HG03520 (cell line): ENCODE data around the gene SPATS1.
"Not testable (repeated sequence)": the region's sequence is repeated elsewhere in the genome, so short reads cannot be mapped to it uniquely, and the experiment has no call there.

ENCODE experiments used
- ATAC-seq: cut with Tn5 transposase; IDR thresholded peaks from one replicate; pipeline ENCODE4 v1.9.1; 2021; ENCODE audit warnings: mild to moderate bottlenecking, moderate library complexity; ENCODE audit not compliant: unreplicated experiment

The SPATS1 gene

GRCh38 chr6:44339763-44340625 lies 2.5 kb upstream of the SPATS1 start:
- ATAC-seq: no peak

- no peak for ATAC-seq
Measured at GRCh38 chr6:44341095-44341890, 1.2 kb upstream of the SPATS1 start.

DNA sequence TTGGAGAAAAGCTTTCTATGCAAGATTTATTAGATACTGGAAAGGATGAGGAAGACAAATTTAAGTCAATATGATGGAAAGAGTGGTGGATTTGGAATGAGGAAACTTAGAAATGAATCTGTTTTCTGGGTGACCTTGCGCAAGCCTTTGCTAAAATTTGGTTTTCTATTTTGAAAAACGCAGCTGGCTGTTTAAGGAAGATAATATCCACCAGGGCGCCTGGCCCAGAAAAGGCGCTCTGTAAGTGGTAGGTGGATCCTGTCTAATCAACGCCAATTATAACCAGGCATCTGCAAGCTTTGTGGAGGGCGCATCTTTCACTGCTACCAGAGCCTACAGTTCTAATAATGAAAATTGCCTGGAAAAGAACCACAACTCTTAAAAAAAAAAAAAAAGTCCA lies 398 bp upstream of the SPATS1 start:
- no peak for ATAC-seq

GRCh38 chr6:44346818-44347217 lies 4.4 kb downstream of the SPATS1 start:
- not testable (repeated sequence) for ATAC-seq

DNA sequence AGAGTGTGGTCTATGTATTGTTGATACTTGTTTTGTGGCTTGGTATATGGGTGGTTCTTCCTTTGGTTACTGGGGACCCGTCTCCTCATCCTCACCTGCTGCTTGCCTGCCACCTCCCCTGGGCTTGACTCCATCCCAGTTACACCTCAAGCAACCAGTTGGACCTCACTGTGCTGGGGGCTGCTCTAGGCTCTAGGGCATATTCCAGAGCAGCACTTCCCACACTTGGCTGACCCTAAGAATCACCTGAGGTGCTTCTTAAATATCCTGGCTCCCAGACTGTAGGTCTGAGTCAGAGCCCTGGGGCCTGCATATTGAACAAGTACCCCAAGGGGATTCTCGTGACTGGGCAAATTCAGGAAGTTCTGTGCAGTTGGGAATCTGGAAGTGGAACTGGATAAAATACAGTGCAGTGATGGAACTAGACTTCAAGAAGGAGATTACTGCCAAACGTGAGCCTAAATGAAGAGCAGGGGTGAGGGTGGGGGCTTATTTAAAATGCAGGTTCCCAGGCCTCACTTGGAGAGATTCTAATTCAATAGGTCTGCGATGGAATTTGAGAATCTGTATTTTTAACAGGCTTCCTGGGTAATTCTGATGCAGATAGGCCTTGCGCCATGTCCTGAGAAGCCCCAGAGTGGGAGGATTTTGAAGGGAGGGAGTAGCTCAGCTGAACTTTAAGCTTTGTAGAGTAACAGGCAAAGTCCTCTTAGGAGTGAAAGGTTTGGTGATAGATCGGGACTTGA lies 7.6 kb downstream of the SPATS1 start:
- no peak for ATAC-seq

DNA sequence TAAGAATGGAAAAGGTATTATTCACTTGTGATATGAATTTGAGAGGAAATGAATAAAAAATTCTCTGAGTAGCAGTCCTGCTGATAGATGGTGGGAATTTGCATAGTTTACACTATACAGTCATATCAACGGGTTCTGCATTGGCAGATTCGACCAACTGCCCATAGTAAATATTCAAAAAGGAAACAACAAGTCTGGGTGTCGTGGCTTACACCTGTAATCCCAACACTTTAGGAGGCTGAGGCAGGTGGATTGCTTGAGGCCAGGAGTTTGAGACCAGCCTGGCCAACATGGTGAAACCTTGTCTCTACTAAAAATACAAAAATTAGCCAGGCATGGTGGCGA lies 8.2 kb downstream of the SPATS1 start:
- ATAC-seq: not testable (repeated sequence)

DNA sequence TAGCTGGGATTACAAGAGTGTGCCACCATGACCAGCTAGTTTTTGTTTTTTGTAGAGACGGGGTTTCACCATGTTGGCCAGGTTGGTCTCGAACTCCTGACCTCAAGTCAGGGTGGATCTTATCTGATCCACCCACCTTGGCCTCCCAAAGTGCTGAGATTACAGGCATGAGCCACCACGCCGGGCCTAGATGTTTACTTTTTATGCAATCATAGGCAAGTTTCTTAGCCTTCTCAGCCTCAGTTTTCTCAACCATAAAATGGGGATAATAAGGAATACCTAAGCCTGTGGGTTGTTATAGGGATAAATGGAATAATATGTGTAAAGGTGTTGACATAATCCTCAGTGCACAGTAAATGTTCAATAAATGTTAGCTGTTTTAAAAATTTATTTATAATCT lies 9.8 kb downstream of the SPATS1 start:
- no peak for ATAC-seq

DNA sequence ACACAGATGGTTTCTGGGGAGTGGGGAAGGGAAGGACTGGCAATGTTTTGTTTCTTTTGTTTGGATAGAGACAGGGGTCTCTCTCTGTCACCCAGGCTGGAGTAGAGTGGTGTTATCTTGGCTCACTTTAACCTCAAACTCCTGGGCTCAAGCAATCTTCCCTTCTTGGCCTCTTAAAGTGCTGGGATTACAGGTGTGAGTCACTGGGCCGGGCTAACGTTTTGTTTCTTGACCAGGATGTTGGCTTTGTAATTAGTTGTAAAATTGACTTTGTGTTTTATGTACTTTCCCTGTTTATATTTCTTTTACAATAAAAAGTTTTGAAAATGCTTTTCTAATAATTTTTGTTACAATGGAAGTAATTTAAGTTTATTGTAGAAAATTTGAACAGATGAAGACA lies 10.9 kb downstream of the SPATS1 start:
- no peak for ATAC-seq

DNA sequence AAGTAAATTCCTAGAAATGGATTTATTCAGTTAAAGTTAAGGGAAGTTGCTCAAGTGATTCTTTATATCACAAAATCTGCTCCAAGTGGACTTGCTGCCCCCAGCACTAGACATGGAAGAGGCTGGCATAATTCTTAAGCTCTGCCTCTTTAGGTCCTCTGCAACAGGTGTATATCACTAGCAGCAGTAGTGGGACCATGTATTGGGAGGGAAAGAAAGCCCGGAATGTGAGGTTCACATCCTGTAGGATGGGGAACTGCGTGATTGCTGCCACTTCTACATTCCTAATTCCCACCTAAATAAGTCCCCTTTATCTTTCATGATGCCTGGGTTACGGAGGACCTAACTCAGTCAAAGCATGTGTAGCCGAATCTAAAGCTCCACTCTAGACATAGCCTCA lies 13.2 kb downstream of the SPATS1 start:
- no peak for ATAC-seq

DNA sequence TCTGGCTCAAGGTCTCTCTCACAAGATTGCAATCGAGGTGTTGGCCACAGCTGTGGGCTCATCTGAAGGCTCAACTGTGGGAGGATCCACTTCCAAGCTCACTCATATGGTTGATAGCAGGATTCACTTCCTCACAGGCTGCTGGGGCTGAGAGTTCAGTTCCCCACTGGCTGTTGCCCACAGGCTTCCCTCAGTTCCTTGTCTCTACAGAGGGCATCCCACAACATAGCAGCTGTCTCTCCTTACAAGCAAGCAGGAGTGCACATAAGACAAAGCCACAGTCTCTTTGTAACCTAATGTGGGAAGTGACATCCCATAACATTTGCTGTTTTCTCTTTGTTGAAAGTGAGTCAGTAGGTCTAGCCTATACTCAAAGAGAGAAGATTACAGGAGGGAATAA lies 14.0 kb downstream of the SPATS1 start:
- ATAC-seq: no peak

DNA sequence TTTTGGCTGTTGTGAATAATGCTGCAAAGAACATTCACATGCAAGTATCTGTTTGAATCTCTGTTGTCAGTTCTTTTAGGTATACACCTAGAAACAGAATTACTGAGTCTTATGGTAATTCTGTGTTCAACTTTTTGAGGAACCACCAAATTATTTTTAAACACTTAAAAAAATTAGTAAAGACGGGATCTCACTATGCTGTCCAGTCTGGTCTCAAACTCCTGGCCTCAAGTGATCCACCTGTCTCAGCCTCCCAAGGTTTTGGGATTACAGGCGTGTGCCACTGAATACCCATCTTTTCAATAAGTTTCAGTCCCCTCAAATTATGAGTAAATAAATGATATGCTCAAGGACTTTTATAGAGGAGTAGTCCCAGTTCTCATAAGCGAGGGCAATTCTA lies 17.5 kb downstream of the SPATS1 start:
- ATAC-seq: no peak

DNA sequence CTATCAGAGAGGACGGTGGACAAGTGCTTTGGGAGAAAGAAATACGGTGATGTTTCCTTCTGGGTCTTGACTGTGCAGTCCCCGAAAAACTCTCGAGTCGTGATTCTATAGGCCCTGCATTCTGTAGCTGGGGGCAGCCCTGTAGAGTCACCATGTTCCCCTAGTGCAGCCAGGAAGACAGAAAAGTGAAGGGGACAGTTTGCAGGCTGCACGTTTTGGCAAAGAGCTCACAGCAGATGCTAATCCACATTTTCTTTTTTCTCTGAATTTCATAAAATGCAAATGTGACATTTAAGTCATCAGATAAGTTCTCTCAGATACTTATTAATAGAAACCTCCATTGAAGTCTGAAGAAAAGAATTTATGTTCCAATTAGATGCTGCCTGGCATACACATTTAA lies 19.5 kb downstream of the SPATS1 start:
- ATAC-seq: no peak

- ATAC-seq: no peak
Measured at GRCh38 chr6:44363377-44363926, 21.0 kb downstream of the SPATS1 start.

- ATAC-seq: no peak
Measured at GRCh38 chr6:44366781-44367180, 24.3 kb downstream of the SPATS1 start.

DNA sequence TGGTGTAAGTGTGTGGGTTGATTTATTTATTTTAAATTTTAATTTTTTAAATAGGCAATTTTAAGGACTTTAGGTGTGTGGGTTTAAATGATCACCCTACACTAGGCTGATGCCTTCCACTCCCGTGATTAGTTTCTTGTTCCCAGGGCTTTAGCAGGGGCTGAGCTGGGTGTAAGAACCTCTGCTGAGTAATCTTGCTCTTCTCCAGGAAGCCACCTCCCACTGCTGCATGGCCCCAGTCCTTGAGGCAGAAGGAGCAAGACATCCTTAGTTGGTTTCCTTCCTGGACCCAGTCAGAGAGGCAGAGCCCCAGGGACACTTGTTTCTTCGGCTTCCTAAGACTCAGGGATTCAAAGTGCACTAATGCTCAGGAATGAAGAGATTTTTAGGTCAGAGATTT lies 25.2 kb downstream of the SPATS1 start:
- no peak for ATAC-seq

DNA sequence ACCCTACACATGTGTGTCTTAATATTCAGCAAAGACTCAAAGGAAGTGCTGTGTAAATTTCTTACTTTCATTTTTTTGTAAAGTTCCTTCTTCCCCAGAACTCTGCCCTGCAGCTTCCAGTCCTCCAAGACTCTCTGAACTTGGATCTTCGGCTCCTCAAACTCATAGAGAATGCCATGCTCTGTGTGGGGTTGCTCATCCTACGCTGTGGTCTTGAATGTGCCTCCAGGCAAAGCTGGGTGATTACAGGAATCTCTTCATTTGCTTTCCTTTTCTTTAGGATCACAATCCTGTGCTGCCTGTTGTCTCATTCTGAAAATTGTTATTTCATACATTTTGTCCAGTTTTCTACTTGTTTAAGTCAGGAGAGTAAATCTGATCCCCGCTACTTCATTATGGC lies 30.6 kb downstream of the SPATS1 start:
- ATAC-seq: no peak

DNA sequence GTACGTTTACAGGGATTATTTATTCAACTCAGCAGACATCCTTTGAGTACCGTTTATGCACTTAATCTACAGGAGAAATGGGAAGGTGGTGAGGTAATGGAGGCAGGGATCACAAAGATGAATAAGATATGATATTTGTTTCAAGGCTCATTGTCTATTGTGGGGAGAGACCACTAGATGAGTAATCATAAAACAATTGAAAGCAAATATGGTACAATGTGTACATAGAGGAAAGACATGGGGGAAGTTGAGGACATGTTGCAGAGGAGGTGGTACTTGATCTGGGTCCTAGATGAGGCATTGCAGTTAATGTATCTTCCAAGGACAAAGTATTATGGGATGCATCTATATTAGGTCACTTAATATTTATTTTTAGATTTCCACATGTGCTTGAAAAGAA lies 31.3 kb downstream of the SPATS1 start:
- ATAC-seq: no peak

- ATAC-seq: no peak
Measured at GRCh38 chr6:44375071-44375470, 32.6 kb downstream of the SPATS1 start.

- no peak for ATAC-seq
Measured at GRCh38 chr6:44377484-44377883, 35.0 kb downstream of the SPATS1 start.

DNA sequence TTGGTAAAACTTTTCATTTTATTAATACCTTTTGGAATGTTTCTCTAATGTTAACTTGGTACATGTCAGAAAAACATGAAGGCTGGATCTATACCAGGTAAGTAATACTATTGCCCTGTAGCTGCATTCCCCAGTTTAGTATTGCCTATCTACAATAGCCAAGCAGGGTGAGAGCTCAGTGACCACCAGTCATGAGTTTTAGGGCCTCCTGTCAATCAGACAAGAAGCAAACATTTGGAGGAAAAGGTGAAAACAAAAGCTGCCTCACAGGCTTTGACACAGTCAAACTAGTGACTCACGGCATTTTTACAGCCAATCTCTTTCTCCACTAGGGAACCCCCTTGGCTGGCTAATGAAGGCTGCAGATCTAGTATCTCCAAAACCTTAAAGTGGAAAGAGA lies 35.5 kb downstream of the SPATS1 start:
- ATAC-seq: no peak

- ATAC-seq: no peak
Measured at GRCh38 chr6:44381739-44382138, 39.3 kb downstream of the SPATS1 start.
